Fibroblast of villous mesenchyme (primary cell): Measurements from ENCODE around the gene DNAJC18. TPM values are rescaled to one million over a fixed set of nuclear protein-coding genes. Genes with fewer than 3 reads are reported as not detected.

Experiments used
- DNase-seq: peaks from one replicate; pipeline ENCODE4 v3.0.0-alpha.2; 2010; ENCODE audit warnings: low read depth
- H3K4me3 ChIP-seq: 2 replicates; pipeline ENCODE4 v1.5.1; 2011; ENCODE audit warnings: low read depth, mild to moderate bottlenecking, low read length
- total RNA-seq: library from RNA; depleted of rRNA; stranded (reverse); fragments of >200 nt; gene quantifications from 2 replicates; pipeline ENCODE4 v1.2.3, GENCODE V29; 2012
- TF ChIP-seq, protein P1 (sequence below): IDR thresholded peaks from 2 replicates; pipeline ENCODE4 v1.5.1; 2012; ENCODE audit warnings: low read depth, mild to moderate bottlenecking, low read length; ENCODE audit not compliant: insufficient read depth

The DNAJC18 gene
- total RNA-seq, 1 donor: 16.4 TPM

DNA sequence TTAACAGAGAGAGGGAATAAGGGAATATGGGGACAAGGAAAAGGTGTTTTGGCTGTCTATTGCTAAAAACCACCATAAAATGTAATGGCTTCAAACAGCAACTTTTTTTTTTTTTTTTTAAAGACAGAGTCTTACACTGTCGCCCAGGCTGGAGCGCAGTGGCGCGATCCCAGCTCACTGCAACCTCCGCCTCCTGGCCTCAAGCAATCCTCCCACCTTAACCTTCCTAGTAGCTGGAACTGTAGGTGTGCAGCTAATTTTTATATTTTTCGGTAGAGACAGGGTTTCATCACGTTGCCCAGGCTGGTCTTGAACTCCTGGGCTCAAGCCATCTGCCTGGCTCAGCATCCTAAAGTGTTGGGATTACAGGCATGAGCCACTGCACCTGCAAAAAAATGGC is 31.1 kb downstream of the DNAJC18 start:
- DNase-seq: no peak
- H3K4me3 ChIP-seq: no peak overlapping the region
- TF ChIP-seq, protein P1, sequence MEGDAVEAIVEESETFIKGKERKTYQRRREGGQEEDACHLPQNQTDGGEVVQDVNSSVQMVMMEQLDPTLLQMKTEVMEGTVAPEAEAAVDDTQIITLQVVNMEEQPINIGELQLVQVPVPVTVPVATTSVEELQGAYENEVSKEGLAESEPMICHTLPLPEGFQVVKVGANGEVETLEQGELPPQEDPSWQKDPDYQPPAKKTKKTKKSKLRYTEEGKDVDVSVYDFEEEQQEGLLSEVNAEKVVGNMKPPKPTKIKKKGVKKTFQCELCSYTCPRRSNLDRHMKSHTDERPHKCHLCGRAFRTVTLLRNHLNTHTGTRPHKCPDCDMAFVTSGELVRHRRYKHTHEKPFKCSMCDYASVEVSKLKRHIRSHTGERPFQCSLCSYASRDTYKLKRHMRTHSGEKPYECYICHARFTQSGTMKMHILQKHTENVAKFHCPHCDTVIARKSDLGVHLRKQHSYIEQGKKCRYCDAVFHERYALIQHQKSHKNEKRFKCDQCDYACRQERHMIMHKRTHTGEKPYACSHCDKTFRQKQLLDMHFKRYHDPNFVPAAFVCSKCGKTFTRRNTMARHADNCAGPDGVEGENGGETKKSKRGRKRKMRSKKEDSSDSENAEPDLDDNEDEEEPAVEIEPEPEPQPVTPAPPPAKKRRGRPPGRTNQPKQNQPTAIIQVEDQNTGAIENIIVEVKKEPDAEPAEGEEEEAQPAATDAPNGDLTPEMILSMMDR: no peak

DNA sequence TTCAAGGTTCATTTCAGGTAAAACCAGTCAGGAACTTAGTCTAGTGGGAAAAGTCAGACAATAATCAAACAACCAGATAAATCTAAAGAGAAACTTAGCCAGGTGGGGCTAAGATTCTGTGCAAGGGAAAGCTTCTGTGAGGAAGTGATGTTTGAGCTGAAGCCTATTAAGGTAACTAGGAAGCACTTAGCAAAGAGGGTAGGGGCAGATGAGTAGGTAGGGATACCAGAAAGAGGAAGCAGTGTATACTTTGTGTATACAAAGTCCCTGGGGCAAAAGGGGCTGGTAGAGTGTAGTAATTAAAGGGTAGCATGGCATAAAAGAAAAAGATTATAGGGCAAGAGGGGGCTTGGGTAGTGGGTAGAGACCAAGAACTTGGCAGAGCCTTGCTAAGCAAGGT is 31.8 kb downstream of the DNAJC18 start:
- no peak for DNase-seq

DNA sequence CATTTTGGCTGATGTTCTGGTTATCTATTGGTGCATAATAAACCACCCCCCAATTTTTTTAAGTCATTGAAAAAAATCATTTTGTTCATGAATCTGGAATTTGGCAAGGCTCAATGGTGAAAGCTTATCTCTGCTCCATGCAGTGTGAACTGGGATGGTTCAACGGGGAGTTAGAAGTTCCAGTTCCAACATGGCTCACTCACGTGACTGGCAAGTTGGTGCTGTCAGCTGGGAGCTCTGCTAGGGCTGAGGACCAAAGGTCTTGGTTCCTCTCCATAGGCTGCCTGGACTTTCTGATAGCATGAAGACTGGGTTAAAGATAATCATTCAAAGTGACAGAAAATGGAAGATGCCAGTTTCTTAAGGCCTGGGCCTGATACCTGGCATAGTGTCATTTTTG is 32.4 kb downstream of the DNAJC18 start:
- TF ChIP-seq, protein P1: no peak
- DNase-seq: no peak
- H3K4me3 ChIP-seq: no peak overlapping the region

More for the DNA sequence above, 31.8 kb downstream of the DNAJC18 start:
- TF ChIP-seq, protein P1: no peak
- no peak overlapping the region for H3K4me3 ChIP-seq

DNA sequence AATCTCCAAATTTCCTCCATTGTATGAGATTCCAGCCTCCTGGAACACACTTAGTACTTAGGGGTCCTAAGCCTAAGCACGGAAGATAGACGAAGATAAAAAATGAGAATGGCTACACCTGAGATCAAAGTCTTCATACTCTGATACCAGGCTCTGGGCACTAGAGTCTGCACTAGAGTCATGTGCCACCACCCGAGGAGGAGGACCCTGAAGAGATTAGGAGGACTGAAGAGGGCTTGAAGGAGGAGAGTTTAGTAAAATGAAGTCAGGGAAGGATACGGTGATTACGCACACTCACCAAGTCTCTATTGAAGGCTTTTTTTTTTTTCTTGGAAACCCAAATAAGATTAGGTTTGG is 34.9 kb downstream of the DNAJC18 start:
- peak overlapping the region; percentile 10 for H3K4me3 ChIP-seq
- DNase-seq: no peak
- TF ChIP-seq, protein P1: no peak

DNA sequence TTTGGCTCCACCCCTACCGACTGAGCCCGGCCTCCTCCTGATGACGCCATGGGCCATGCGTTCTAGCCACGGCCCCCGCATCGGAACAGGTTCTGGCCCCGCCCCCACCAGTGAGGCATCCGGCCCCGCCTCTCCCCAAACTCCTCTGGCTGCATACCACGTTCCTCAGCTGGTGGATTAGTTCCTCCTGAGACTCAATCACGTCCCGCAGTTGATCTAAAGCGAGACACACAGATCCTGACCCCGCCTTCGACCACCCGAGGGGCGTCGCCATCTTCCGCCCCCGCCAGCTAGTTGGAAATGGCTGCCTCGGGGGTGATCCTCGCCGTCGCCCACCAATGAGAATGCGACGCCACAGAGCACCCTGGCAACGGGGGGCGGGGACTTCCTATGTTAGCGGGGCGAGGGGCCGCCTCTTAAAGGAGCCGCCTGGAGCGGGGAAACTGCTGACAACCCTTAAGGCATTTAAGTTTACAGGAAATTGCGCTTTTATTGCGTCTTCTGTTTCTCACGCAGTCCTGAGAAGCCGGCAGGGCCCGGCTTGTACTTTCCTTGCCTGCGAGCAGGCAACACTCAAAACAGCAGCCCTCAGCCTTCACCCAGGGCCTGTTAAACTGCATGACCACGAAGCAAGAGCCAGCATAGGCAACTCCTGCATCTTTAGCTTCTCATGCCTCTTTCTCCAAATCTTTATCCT is 35.4 kb downstream of the DNAJC18 start, which contains the start of gene SPATA24:
Gene SPATA24 (minus strand): TSS at position 303 of the 697 bp plus-strand sequence. CDS start 29 bp downstream, at position 274.
- TF ChIP-seq, protein P1: no peak
- peak; percentile 99 for DNase-seq
- H3K4me3 ChIP-seq: peak within 1 kb of the TSS; percentile 64

DNA sequence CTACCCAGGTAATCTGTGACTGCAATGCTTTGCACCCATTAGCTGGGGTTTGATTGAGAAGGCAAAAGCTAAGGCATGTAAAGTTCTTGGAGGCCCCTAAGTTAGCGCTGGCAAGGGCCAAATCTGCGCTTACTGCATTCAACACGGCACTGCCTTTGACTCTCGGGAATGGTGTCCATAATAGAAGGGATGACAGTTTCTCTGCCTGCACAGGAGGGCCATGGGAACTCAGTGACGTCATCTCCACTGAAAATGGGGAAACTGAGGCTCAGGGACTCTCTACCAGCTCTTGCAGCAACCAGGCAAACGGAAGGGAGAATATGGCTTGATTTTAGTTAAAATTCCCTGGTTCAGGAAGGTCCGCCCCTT is 35.9 kb downstream of the DNAJC18 start:
- H3K4me3 ChIP-seq: peak overlapping the region; percentile 64
- DNase-seq: no peak
- TF ChIP-seq, protein P1: no peak
